ENCODE results near the gene BACH1. TPM values are rescaled to one million over a fixed set of nuclear protein-coding genes. Genes with fewer than 3 reads are reported as not detected.

Gene BACH1
- polyA plus RNA-seq, 1 of the 3 experiments (the other 2 are of a cell fraction): 18.1 TPM

- TF ChIP-seq REST (IDR thresholded peaks at IDR 0.05; ENCODE audit: low read depth, low read length) (no peak), FOXM1 (IDR thresholded peaks at IDR 0.05; ENCODE audit: low read depth) (no peak), EZH2phosphoT487 (IDR thresholded peaks at IDR 0.05; ENCODE audit: borderline replicate concordance, low read depth) (no peak), MXI1 (IDR thresholded peaks at IDR 0.05; ENCODE audit: low read depth, low read length) (no peak), ZBTB33 (IDR thresholded peaks at IDR 0.05; ENCODE audit: borderline replicate concordance, low read depth) (no peak), YY1 (IDR thresholded peaks at IDR 0.05; ENCODE audit: low read depth) (no peak)
Measured at GRCh38 chr21:29332461-29333362, 34.0 kb downstream of the BACH1 start (continued).

- peak overlapping the region; percentile 8; the same call in 1 of the 2 replicates for H3K9ac ChIP-seq
- WGBS (ENCODE audit: low lambda C conversion rate): 89% methylated on average over 1 of the region's 1 CpG
- H3F3A ChIP-seq (replicated peaks; ENCODE audit: insufficient read depth): peaks cover 56% of the 10 kb centered on the region
- no peak overlapping the region for H2AFZ ChIP-seq (ENCODE audit: low read depth)
- ChIA-PET CTCF (no interaction called here), POLR2A (no interaction called here)
- no peak for DNase-seq
- peaks cover 0 to 28% of the 10 kb centered on the region in 2 experiments; a peak in 3 of 4 replicates for H3K4me1 ChIP-seq (ENCODE audit: control insufficient read depth in 1 of 2, insufficient read depth in 2 of 2, low read depth in 1 of 2, low read length in 1 of 2)
- peaks cover 39% of the 10 kb centered on the region for H4K20me1 ChIP-seq (ENCODE audit: insufficient read depth)
- no peaks in the 10 kb centered on the region for H3K9me2 ChIP-seq
- peak overlapping the region; percentile 51 to 76; a peak in 3 of 4 replicates for H3K27ac ChIP-seq (ENCODE audit: low read depth in 2 of 2, low read length in 1 of 2)
- peak overlapping the region; percentile 50 for H3K4me2 ChIP-seq
- TF ChIP-seq MXI1 (IDR thresholded peaks at IDR 0.05; ENCODE audit: low read depth, low read length): no peak
- TF ChIP-seq SMC3 (IDR thresholded peaks at IDR 0.05; ENCODE audit: low read depth, low read length): no peak
- TF ChIP-seq IRF3 (IDR thresholded peaks at IDR 0.05; ENCODE audit: low read depth, low read length): no peak
- no peak for TF ChIP-seq TEAD4 (IDR thresholded peaks at IDR 0.05; ENCODE audit: borderline replicate concordance, insufficient read depth)
- TF ChIP-seq MAX (IDR thresholded peaks at IDR 0.05; ENCODE audit: low read depth): no peak
- no peak for TF ChIP-seq YY1 (IDR thresholded peaks at IDR 0.05; ENCODE audit: low read depth)
- H3K36me3 ChIP-seq (replicated peaks in 1 of 2; ENCODE audit: control insufficient read depth in 1 of 2, insufficient read depth in 2 of 2, low read length in 1 of 2): peaks cover 30 to 61% of the 10 kb centered on the region in 2 experiments
- H3K27me3 ChIP-seq (ENCODE audit: insufficient read depth): no peaks in the 10 kb centered on the region
- H3K79me2 ChIP-seq (ENCODE audit: insufficient read depth): peaks cover 94% of the 10 kb centered on the region
- no peaks in the 10 kb centered on the region for H3K9me3 ChIP-seq
- no peak overlapping the region for H3K4me3 ChIP-seq (ENCODE audit: low read depth in 2 of 2, low read length in 1 of 2)
Measured at GRCh38 chr21:29333406-29333805, 34.7 kb downstream of the BACH1 start.
